Mesenchymal stem cell (in vitro differentiated cells and primary cell): ENCODE measurements around the gene CD74.

Source experiments
- DNase-seq: peaks from one replicate; pipeline ENCODE4 v3.0.0-alpha.2; 2013
- H2AFZ ChIP-seq: one replicate; pipeline ENCODE4 v1.6.1; 2013; ENCODE audit warnings: low read depth, mild to moderate bottlenecking, control low read depth, inconsistent platforms, low read length, moderate library complexity
- H2AK5ac ChIP-seq: 2 replicates; pipeline ENCODE4 v1.6.1; 2013; ENCODE audit warnings: low read length, moderate library complexity, mild to moderate bottlenecking, inconsistent platforms; ENCODE audit not compliant: severe bottlenecking
- H2BK120ac ChIP-seq: one replicate; pipeline ENCODE4 v1.6.1; 2013; ENCODE audit warnings: low read depth, mild to moderate bottlenecking, inconsistent platforms, low read length, moderate library complexity
- H2BK12ac ChIP-seq, 2 experiments: one replicate each; pipeline ENCODE4 v1.6.1; 2013; ENCODE audit warnings: inconsistent platforms in 2 of 2, low read length in 2 of 2, mild to moderate bottlenecking in 2 of 2, moderate library complexity in 2 of 2, control low read depth in 1 of 2
- H2BK15ac ChIP-seq: one replicate; pipeline ENCODE4 v1.6.1; 2013; ENCODE audit warnings: mild to moderate bottlenecking, low read depth, inconsistent platforms; ENCODE audit not compliant: poor library complexity, severe bottlenecking
- H2BK5ac ChIP-seq: 2 replicates; pipeline ENCODE4 v1.6.1; 2013; ENCODE audit warnings: low read depth, mild to moderate bottlenecking, low read length, control low read depth, inconsistent platforms; ENCODE audit not compliant: poor library complexity, severe bottlenecking
- H3K14ac ChIP-seq, 2 experiments: one replicate each; pipeline ENCODE4 v1.6.1; 2013; ENCODE audit warnings: inconsistent platforms in 2 of 2, low read length in 2 of 2, control low read depth in 1 of 2, mild to moderate bottlenecking in 1 of 2, moderate library complexity in 1 of 2
- H3K18ac ChIP-seq, 2 experiments: one replicate each; pipeline ENCODE4 v1.6.1; 2013; ENCODE audit warnings: inconsistent platforms in 2 of 2, low read length in 2 of 2, control low read depth in 1 of 2, low read depth in 1 of 2, mild to moderate bottlenecking in 1 of 2
- H3K23ac ChIP-seq, 2 experiments: one replicate each; pipeline ENCODE4 v1.6.1; 2013; ENCODE audit warnings: inconsistent platforms in 2 of 2, low read length in 2 of 2, mild to moderate bottlenecking in 2 of 2, moderate library complexity in 2 of 2, control low read depth in 1 of 2
- H3K27ac ChIP-seq: 2 replicates; pipeline ENCODE4 v1.5.1; 2013; ENCODE audit warnings: mild to moderate bottlenecking, moderate library complexity, low read length, control low read depth, inconsistent platforms; ENCODE audit not compliant: poor library complexity, severe bottlenecking
- H3K27me3 ChIP-seq, 2 experiments: 2 replicates each; pipeline versions ENCODE4 v1.6.1 to v1.7.0; 2013; ENCODE audit warnings: low read length in 2 of 2, mild to moderate bottlenecking in 2 of 2, moderate library complexity in 2 of 2, control low read depth in 1 of 2, inconsistent platforms in 1 of 2; ENCODE audit not compliant: control insufficient read depth in 1 of 2, insufficient read depth in 1 of 2
- H3K36me3 ChIP-seq, 2 experiments: 2 replicates each; pipeline versions ENCODE4 v1.6.1 to v1.7.0; 2013; ENCODE audit warnings: low read length in 2 of 2, control low read depth in 1 of 2, inconsistent platforms in 1 of 2, low read depth in 1 of 2, mild to moderate bottlenecking in 1 of 2; ENCODE audit not compliant: insufficient read depth in 2 of 2, control insufficient read depth in 1 of 2
- H3K4ac ChIP-seq, 2 experiments: one replicate each; pipeline ENCODE4 v1.6.1; 2013; ENCODE audit warnings: inconsistent platforms in 2 of 2, low read length in 2 of 2, mild to moderate bottlenecking in 2 of 2, moderate library complexity in 2 of 2, control low read depth in 1 of 2, low read depth in 1 of 2
- H3K4me1 ChIP-seq: 2 replicates; pipeline ENCODE4 v1.6.1; 2013; ENCODE audit warnings: low read depth, low read length, control low read depth; ENCODE audit not compliant: control insufficient read depth, insufficient read depth
- H3K4me2 ChIP-seq: 2 replicates; pipeline ENCODE4 v1.6.1; 2013; ENCODE audit warnings: low read length, mild to moderate bottlenecking, inconsistent platforms; ENCODE audit not compliant: poor library complexity, severe bottlenecking
- H3K4me3 ChIP-seq, 2 experiments: 2 replicates each; pipeline versions ENCODE4 v1.5.1 to v1.7.0; 2013; ENCODE audit warnings: low read length in 2 of 2, mild to moderate bottlenecking in 2 of 2, control low read depth in 1 of 2, low read depth in 1 of 2; ENCODE audit not compliant: insufficient read depth in 1 of 2
- H3K79me1 ChIP-seq: replicated peaks from 2 replicates; pipeline ENCODE4 v1.6.1; 2013; ENCODE audit warnings: mild to moderate bottlenecking, control low read depth, low read length, inconsistent platforms; ENCODE audit not compliant: poor library complexity, severe bottlenecking
- H3K9ac ChIP-seq: 2 replicates; pipeline ENCODE4 v1.7.0; 2013; ENCODE audit warnings: mild to moderate bottlenecking, low read length, moderate library complexity
- H3K9me3 ChIP-seq: 2 replicates; pipeline ENCODE4 v1.7.0; 2013; ENCODE audit warnings: mild to moderate bottlenecking, low read length; ENCODE audit not compliant: control insufficient read depth
- H4K8ac ChIP-seq: one replicate; pipeline ENCODE4 v1.6.1; 2013; ENCODE audit warnings: inconsistent platforms, mild to moderate bottlenecking, low read length, moderate library complexity
- H4K91ac ChIP-seq: one replicate; pipeline ENCODE4 v1.6.1; 2013; ENCODE audit warnings: mild to moderate bottlenecking, low read length, inconsistent platforms
- WGBS: methylation state at CpG from one replicate; pipeline ENCODE4 v1.1.7; 2013; ENCODE audit warnings: mixed read lengths; 5-methylcytosine and 5-hydroxymethylcytosine counted together

Gene CD74

DNA sequence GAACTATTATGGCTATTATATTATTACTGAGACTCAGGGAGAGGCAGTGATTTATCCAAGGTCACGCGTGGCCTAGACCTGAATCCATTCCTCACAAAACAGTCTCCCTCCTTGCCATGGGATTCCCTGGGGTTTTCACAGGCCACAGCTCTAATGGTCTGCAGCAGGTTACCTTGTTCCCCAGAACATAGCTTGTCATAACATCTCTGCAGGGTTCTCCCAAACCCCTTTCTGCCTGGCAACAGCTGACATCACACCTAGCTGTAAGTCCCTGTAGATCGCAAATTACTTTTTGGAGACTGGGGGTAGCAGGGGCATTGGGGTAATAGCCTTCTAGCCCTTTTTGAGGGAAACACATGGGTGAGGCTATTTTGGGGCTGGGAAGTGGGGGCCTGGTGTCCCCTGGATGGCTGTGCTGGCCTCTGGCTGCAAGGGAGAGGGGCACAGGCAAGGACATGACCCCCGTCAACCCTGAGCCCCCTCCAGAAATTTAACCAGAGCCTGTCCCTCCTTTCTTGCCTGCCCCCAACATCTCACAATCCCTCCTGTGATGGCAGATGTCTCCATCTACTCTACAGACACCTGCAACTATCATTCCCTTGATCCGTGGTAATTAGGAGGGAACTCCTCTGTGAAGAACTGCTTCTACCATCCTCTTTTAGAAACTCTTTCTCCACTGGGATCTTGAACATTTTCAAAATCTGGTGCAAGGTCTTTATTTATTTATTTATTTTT lies 1.3 kb downstream of the CD74 start:
- 100% methylated on average over 5 of the region's 5 CpGs for whole genome bisulfite sequencing
- no peaks in the 10 kb centered on the region for H3K79me1 ChIP-seq
- H3K4ac ChIP-seq = no peak overlapping the region
- H4K91ac ChIP-seq = no peak overlapping the region
- peak; percentile 29 for DNase-seq
- no peak overlapping the region for H3K18ac ChIP-seq
- H3K9ac ChIP-seq = peak overlapping the region; percentile 85
- no peak overlapping the region for H3K27ac ChIP-seq
- H3K14ac ChIP-seq = no peak overlapping the region
- H2BK15ac ChIP-seq = no peak overlapping the region
- H3K4me3 ChIP-seq = peak overlapping the region in 1 of 2 experiments; percentile 77
- H3K4me1 ChIP-seq = peaks cover 12% of the 10 kb centered on the region
- H2AK5ac ChIP-seq = peak overlapping the region; percentile 9
- no peak overlapping the region for H4K8ac ChIP-seq
- H2BK5ac ChIP-seq = no peak overlapping the region
- H3K36me3 ChIP-seq = peaks cover 2 to 6% of the 10 kb centered on the region in 2 experiments
- H2AFZ ChIP-seq = no peak overlapping the region
- H3K27me3 ChIP-seq = no peaks in the 10 kb centered on the region
- H2BK12ac ChIP-seq = no peak overlapping the region
- H3K9me3 ChIP-seq = no peaks in the 10 kb centered on the region
- no peak overlapping the region for H3K4me2 ChIP-seq
- H3K23ac ChIP-seq = no peak overlapping the region
- no peak overlapping the region for H2BK120ac ChIP-seq

DNA sequence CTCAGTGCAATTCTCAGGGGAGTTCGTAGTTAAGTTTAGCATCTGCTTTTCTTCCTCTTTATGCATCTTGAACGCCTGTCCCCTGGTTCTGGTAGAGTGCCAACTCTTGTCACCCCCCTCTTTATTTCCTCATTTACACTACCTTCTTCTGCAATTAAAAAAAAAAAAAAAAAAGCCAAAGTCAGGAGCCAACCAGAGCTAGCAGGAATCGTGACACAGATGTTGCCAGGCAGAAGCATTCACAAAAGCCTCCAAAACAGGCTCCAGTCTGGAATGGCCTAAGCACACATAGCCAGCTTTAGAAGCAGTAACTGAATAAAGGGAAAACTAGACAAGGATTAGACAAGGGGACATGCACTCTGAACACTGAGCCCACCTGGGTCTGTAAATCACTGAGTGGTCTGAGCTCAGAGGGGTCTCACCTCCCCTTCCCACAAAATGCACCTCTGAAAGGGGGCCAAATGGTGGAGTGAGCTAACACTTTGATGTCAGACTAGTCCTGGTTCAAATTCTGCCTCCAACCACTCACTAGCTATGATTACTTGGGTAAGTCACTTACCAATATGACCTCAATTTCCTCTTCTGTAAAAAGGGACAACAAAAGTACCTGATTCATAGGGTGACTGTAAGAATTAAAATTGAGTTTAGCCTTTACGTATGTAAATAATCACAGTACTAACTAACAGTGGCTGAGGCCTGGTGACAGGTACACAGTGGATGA lies 2.0 kb downstream of the CD74 start:
- no peak overlapping the region for H2BK120ac ChIP-seq
- H3K36me3 ChIP-seq = peaks cover 2 to 9% of the 10 kb centered on the region in 2 experiments
- H3K23ac ChIP-seq = no peak overlapping the region
- peak; percentile 84 for DNase-seq
- H3K4me2 ChIP-seq = no peak overlapping the region
- H3K27me3 ChIP-seq = no peaks in the 10 kb centered on the region
- peaks cover 12% of the 10 kb centered on the region for H3K4me1 ChIP-seq
- no peaks in the 10 kb centered on the region for H3K9me3 ChIP-seq
- H3K4ac ChIP-seq = no peak overlapping the region
- no peak overlapping the region for H2AK5ac ChIP-seq
- no peak overlapping the region for H2BK15ac ChIP-seq
- H2AFZ ChIP-seq = no peak overlapping the region
- peak overlapping the region in 1 of 2 experiments; percentile 77 for H3K4me3 ChIP-seq
- H3K79me1 ChIP-seq = no peaks in the 10 kb centered on the region
- WGBS = 60% methylated on average over 4 of the region's 4 CpGs
- no peak overlapping the region for H3K14ac ChIP-seq
- H3K18ac ChIP-seq = no peak overlapping the region
- H4K91ac ChIP-seq = no peak overlapping the region
- no peak overlapping the region for H2BK12ac ChIP-seq
- H4K8ac ChIP-seq = no peak overlapping the region
- H3K9ac ChIP-seq = peak overlapping the region; percentile 85
- no peak overlapping the region for H2BK5ac ChIP-seq
- no peak overlapping the region for H3K27ac ChIP-seq

DNA sequence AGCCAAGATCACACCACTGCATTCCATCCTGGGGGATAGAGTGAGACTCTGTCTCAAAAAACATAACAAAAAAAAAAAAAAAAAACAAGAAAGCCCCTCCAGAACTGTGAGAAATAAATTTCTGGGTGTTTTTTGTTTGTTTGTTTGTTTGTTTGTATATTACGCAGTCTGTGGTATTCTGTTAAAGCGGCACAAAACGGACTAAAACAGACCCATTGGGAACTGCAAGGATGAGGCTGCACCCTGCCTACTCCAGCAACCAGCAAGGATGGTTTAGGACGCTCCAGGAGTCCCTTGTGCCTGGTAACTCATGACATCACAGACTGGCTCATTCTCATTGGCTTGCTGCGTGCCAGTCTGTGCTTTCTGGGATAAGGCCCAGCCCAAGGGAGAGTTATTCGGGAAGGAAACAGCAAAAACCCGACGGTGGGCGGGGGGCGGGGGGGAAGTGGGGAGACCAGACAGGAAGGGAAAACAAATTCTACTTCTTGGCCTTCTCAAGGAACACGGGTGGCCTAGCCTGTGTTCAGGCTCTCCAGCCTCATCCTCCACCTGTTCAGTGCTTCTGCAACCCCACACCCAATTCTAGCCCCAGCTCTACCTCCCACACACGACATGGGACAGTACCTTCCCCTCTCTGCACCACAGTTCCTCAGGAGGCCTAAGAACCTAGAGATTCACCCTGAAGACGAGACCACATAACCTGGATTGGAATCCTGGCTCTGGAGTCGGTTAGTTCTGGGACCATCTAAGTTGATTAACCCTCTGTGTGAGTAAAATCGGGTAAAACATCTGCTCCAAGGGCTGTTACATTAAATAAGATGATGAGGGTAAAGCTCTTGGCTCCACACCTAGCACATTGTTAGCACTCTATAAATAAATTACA lies 2.8 kb downstream of the CD74 start:
- Histone ChIP-seq H3K14ac (no peak overlapping the region), H2BK5ac (no peak overlapping the region), H3K27ac (no peak overlapping the region), H3K4me2 (peak overlapping the region; percentile 52), H4K91ac (peak overlapping the region; percentile 43), H4K8ac (peak overlapping the region; percentile 85), H3K18ac (peak overlapping the region in 1 of 2 experiments; percentile 31), H3K27me3 (no peaks in the 10 kb centered on the region), H2AFZ (no peak overlapping the region), H3K4ac (no peak overlapping the region), H3K23ac (no peak overlapping the region), H3K9me3 (no peaks in the 10 kb centered on the region), H2BK120ac (no peak overlapping the region), H3K9ac (peak overlapping the region; percentile 85), H2AK5ac (peak overlapping the region; percentile 2), H2BK12ac (no peak overlapping the region), H3K4me1 (peaks cover 12% of the 10 kb centered on the region), H2BK15ac (no peak overlapping the region), H3K4me3 (peak overlapping the region in 1 of 2 experiments; percentile 66), H3K79me1 (no peaks in the 10 kb centered on the region), H3K36me3 (peaks cover 2 to 15% of the 10 kb centered on the region in 2 experiments)
- peak; percentile 92 for DNase-seq
- WGBS = 18% methylated on average over 13 of the region's 15 CpGs
